ENCODE results near the gene CLASP1. TPM values are rescaled to one million over a fixed set of nuclear protein-coding genes. Genes with fewer than 3 reads are reported as not detected.

CLASP1 gene
- total and polyA plus RNA-seq, 2 of the 8 experiments (the other 6 are each of a cell fraction or from before 2014, with no cell fraction given): 7.3 to 53.9 TPM

DNA sequence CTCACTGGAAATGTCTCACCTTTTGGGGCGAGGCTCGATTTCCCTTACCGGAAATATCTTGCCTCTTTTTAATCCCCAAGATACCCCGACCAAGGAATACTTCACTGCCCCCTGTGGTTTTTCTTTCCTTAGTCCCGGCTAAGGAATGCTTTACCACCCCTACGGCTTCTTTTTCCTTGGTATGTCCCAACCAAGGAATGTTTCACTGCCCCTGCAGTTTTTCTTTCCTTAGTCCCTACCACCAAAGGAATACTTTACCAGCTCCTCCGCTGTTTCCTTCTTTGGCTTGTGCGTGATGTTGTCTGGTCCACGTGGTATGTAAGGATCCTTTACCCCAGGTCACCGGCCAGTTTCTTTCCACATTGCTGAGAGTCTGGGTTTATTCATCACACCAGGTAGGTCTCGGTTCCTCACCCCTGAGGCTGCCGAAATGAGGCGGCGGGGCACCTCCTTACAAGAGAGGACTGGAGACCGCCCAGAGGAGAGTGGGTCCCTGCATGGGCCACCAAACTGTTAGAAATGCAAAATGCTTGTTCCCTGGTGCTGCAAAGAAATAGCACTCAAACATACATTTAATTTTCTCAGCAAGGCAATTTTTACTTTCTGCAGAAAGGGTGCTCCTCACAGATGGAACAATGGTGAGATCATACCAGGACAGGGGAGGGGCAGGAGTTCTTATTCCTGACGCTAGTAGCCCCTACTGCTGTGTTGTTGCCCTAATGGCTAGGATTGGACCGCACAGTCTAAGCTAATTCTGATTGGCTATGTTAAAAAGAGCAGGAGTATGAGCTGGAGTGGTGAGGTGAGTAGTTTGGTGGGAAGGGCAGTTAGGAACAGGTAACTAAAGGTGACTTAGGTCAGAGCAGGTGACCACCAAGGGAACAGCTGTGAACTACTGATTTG lies 33.4 kb upstream of the CLASP1 start:
- H4K20me1 ChIP-seq (replicated peaks in 1 of 2; ENCODE audit: control insufficient read depth in 1 of 2, insufficient read depth in 2 of 2, low read length in 2 of 2): no peaks in the 10 kb centered on the region
- DNase-seq (ENCODE audit: low read depth in 1 of 2, low spot score in 2 of 2) (peak in 1 of 2 experiments; percentile 68), FAIRE-seq (peak; percentile 97)
- H3K4me2 ChIP-seq (ENCODE audit: insufficient read depth in 1 of 2, low read depth in 2 of 2, low read length in 2 of 2): peak overlapping the region; percentile 75 to 87
- H3K36me3 ChIP-seq (ENCODE audit: control insufficient read depth in 2 of 4, insufficient read depth in 4 of 4, low read length in 3 of 4): peaks cover 0 to 5% (median 1%) of the 10 kb centered on the region in 4 experiments; a peak in 2 of 8 replicates
- H4K5ac ChIP-seq (ENCODE audit: insufficient read length, low read depth, low read length): no peak overlapping the region
- H3K27me3 ChIP-seq (replicated peaks in 1 of 4; ENCODE audit: control insufficient read depth in 3 of 4, extremely low read depth in 1 of 4, insufficient read depth in 3 of 4, low read length in 3 of 4): no peaks in the 10 kb centered on the region; a peak in 1 of 7 replicates
- H2BK15ac ChIP-seq (ENCODE audit: low read length): peak overlapping the region; percentile 93; the same call in 1 of the 2 replicates
- peak overlapping the region; percentile 83 for H2BK20ac ChIP-seq (ENCODE audit: low read length)
- H3K56ac ChIP-seq (replicated peaks; ENCODE audit: insufficient read length, low read depth, low read length): no peak overlapping the region
- peak overlapping the region; percentile 76 to 90 (median 86) for H3K4me3 ChIP-seq (ENCODE audit: extremely low read depth in 1 of 4, insufficient read depth in 2 of 4, low read depth in 3 of 4, low read length in 4 of 4)
- H2BK120ac ChIP-seq (replicated peaks; ENCODE audit: low read depth, low read length): peak overlapping the region; percentile 66
- H3K14ac ChIP-seq (ENCODE audit: insufficient read length): no peak overlapping the region
- H4K8ac ChIP-seq (ENCODE audit: extremely low read depth, insufficient read depth, low read length): peak overlapping the region; percentile 83; the same call in 1 of the 2 replicates
- H2BK12ac ChIP-seq (ENCODE audit: low read depth, low read length): peak overlapping the region; percentile 92; the same call in 1 of the 2 replicates
- peak overlapping the region; percentile 96 for H2BK5ac ChIP-seq (ENCODE audit: low read depth, low read length)
- peaks cover 8% of the 10 kb centered on the region for H3K23me2 ChIP-seq (ENCODE audit: low read depth, low read length)
- H3K4me1 ChIP-seq (replicated peaks in 1 of 4; ENCODE audit: control insufficient read depth in 3 of 4, insufficient read depth in 4 of 4, low read length in 3 of 4): peaks cover 8 to 26% (median 18%) of the 10 kb centered on the region in 4 experiments
- peaks cover 6 to 9% of the 10 kb centered on the region in 2 experiments; a peak in 3 of 4 replicates for H3K9me3 ChIP-seq (ENCODE audit: insufficient read depth in 2 of 2, low read depth in 1 of 2, low read length in 1 of 2)
- no peaks in the 10 kb centered on the region for H3K79me1 ChIP-seq (ENCODE audit: low read depth, low read length)
- H3K79me2 ChIP-seq (ENCODE audit: control insufficient read depth in 1 of 2, insufficient read depth in 2 of 2, low read length in 2 of 2): peaks cover 0 to 19% of the 10 kb centered on the region in 2 experiments; a peak in 2 of 4 replicates
- H4K91ac ChIP-seq (replicated peaks; ENCODE audit: insufficient read length, low read length): peak overlapping the region; percentile 47
- no peak overlapping the region for H3K4ac ChIP-seq (replicated peaks; ENCODE audit: insufficient read length, low read depth, low read length)
- no peak overlapping the region for H2AFZ ChIP-seq (ENCODE audit: low read length)
- no peak overlapping the region for H3K23ac ChIP-seq (ENCODE audit: insufficient read length)
- peak overlapping the region; percentile 93 for H3K27ac ChIP-seq (ENCODE audit: low read depth, low read length)
- ChIA-PET CTCF (ENCODE audit: partially characterized antibody) (interaction anchor here (1.4 to 2.3 kb wide), 5 partner anchors 12 to 152 kb away, joined by 4 to 6 read pairs (median 5); partner anchors contain the start of gene RNU4ATAC), POLR2A (ENCODE audit: partially characterized antibody) (interaction anchor here (0.7 to 4.8 kb wide), 26 partner anchors 9 to 315 kb away, joined by 3 to 42 read pairs (median 4); partner anchors contain the start of genes CLASP1, NIFK and RNU4ATAC)
- peak overlapping the region; percentile 97 for H3K18ac ChIP-seq (ENCODE audit: extremely low read depth, low read length)
- H2AK5ac ChIP-seq (ENCODE audit: low read depth, low read length): peak overlapping the region; percentile 94
- WGBS, 2 experiments (ENCODE audit: extremely low coverage in 1 of 2, insufficient coverage in 1 of 2, insufficient read length in 1 of 2, insufficient replicate concordance in 2 of 2, low coverage in 1 of 2, low lambda C conversion rate in 2 of 2, missing lambda C conversion rate in 1 of 2): 4% methylated on average over 17 of the region's 17 CpGs; no CpG with 5 or more reads in 1 of the 2 experiments
- H3K9ac ChIP-seq (replicated peaks in 1 of 4; ENCODE audit: extremely low read depth in 1 of 4, low read depth in 3 of 4, low read length in 3 of 4): peak overlapping the region; percentile 88 to 98 (median 90)
- TF ChIP-seq RBBP5 (IDR thresholded peaks at IDR 0.05; ENCODE audit: borderline replicate concordance, low read depth, low read length) (0 out of 2 replicates have a peak, but pooled peaks have one; percentile 31), CREB1 (IDR thresholded peaks at IDR 0.05) (no peak; the same call in 1 of the 2 replicates), EZH2 (IDR thresholded peaks at IDR 0.05; ENCODE audit: low read depth, low read length, severe bottlenecking) (no peak), KDM5A (IDR thresholded peaks at IDR 0.05; ENCODE audit: low read length) (no peak), POLR2A (IDR thresholded peaks at IDR 0.05; ENCODE audit: control extremely low read depth in 1 of 2, low read depth in 2 of 2, low read length in 2 of 2) (peak; percentile 83 to 89), SAP30 (IDR thresholded peaks at IDR 0.05; ENCODE audit: insufficient read depth, insufficient replicate concordance, low read length) (no peak), KDM1A (IDR thresholded peaks at IDR 0.05; ENCODE audit: borderline replicate concordance, low read length) (no peak), SUZ12 (IDR thresholded peaks at IDR 0.05; ENCODE audit: low read length) (no peak), RXRA (IDR thresholded peaks at IDR 0.05; ENCODE audit: insufficient read depth, low read depth, low read length) (no peak), RNF2 (IDR thresholded peaks at IDR 0.05; ENCODE audit: borderline replicate concordance, low read depth, low read length, missing control alignments, poor library complexity, severe bottlenecking) (no peak)

Measured in H1 (cell line).